HG03469 (cell line): ENCODE results near the gene LRRC15.

Experiments
- ATAC-seq: cut with Tn5 transposase; IDR thresholded peaks from one replicate; pipeline ENCODE4 v1.9.1; 2021; ENCODE audit warnings: mild to moderate bottlenecking, moderate library complexity, moderate number of reproducible peaks; ENCODE audit not compliant: unreplicated experiment

The LRRC15 gene

DNA sequence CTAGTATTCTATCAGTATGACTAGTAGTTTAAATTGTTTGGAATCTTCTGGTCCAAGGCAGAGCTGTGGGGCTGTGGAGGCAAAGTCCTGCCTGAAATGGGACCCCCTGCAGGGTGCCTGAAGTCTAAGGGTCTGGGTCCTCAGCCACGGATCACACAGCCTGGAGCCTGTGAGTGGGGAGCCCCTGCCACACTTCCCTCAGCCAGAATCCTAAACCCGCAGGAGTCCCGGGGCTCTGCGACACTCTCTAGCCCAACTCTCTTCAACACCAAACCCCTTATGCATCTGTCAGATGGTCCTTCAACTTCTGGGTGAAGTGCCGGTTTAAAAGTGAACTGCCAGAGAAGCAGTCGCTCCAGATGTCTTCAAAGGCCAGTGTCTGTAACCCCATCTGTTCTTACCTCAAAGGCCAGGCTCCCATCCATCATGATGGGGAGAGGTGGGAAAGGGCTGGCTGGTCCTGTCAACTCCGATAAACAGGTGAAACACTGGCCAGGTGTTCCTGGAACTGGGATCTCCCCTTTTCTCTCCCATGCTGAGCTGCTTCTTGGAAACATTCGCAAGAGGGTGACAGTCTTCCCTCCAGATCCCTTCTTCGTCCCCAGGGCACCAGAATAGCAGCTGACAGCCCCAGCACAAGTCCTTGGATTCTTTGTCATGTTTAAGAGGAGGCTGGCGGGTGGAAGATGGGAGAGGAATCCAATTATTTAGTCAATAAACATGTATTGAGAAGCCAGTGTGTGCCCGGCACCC is 64.0 kb downstream of the LRRC15 start:
- no peak for ATAC-seq
